Neural cell (in vitro differentiated cells): ENCODE results near the gene DNAJB7.
"Not testable (repeated sequence)": the region's sequence is repeated elsewhere in the genome, so short reads cannot be mapped to it uniquely, and the experiment has no call there.

Experiments
- CTCF ChIP-seq: fragments of 450-650 bp; IDR thresholded peaks from 2 replicates; pipeline ENCODE4 v1.5.1; 2014; ENCODE audit warnings: antibody characterized with exemption, mild to moderate bottlenecking, moderate library complexity; ENCODE audit not compliant: poor library complexity, severe bottlenecking
- EP300 ChIP-seq: fragments of 450-650 bp; conservative IDR thresholded peaks from 2 replicates; pipeline ENCODE4 v1.6.1; 2014; ENCODE audit warnings: antibody characterized with exemption, mild to moderate bottlenecking, moderate library complexity; ENCODE audit not compliant: poor library complexity, severe bottlenecking
- EZH2 ChIP-seq: fragments of 200-600, 300-800 bp; shearing (Covaris generic), sonication (generic); IDR thresholded peaks from 2 replicates; pipeline ENCODE4 v1.6.1; 2014; ENCODE audit warnings: antibody characterized with exemption, low read length, borderline replicate concordance, mild to moderate bottlenecking; ENCODE audit not compliant: insufficient read depth, poor library complexity, severe bottlenecking
- MXI1 ChIP-seq: fragments of 450-650 bp; conservative IDR thresholded peaks from 2 replicates; pipeline ENCODE4 v1.6.1; 2014; ENCODE audit warnings: antibody characterized with exemption, mild to moderate bottlenecking; ENCODE audit not compliant: poor library complexity, severe bottlenecking
- POLR2AphosphoS5 ChIP-seq: IDR thresholded peaks from 2 replicates; pipeline ENCODE4 v1.6.1; 2012
- RAD21 ChIP-seq: fragments of 450-650 bp; conservative IDR thresholded peaks from 2 replicates; pipeline ENCODE4 v1.6.1; 2014; ENCODE audit warnings: antibody characterized with exemption, mild to moderate bottlenecking, moderate library complexity
- SMC3 ChIP-seq: fragments of 450-650 bp; conservative IDR thresholded peaks from 2 replicates; pipeline ENCODE4 v1.6.1; 2014; ENCODE audit warnings: antibody characterized with exemption, mild to moderate bottlenecking, moderate library complexity; ENCODE audit not compliant: poor library complexity
- TAF1 ChIP-seq: IDR thresholded peaks from 2 replicates; pipeline ENCODE4 v1.6.1; 2012; ENCODE audit warnings: low read depth
- TF ChIP-seq, protein P1 (sequence below): IDR thresholded peaks from 2 replicates; pipeline ENCODE4 v1.6.1; 2012; ENCODE audit warnings: borderline replicate concordance

GRCh38 chr22:40845816-40846215 lies 16.1 kb downstream of the DNAJB7 start:
- not testable (repeated sequence) for TF ChIP-seq EZH2, CTCF, POLR2AphosphoS5, EP300, RAD21, TAF1, MXI1, SMC3
- TF ChIP-seq, protein P1, sequence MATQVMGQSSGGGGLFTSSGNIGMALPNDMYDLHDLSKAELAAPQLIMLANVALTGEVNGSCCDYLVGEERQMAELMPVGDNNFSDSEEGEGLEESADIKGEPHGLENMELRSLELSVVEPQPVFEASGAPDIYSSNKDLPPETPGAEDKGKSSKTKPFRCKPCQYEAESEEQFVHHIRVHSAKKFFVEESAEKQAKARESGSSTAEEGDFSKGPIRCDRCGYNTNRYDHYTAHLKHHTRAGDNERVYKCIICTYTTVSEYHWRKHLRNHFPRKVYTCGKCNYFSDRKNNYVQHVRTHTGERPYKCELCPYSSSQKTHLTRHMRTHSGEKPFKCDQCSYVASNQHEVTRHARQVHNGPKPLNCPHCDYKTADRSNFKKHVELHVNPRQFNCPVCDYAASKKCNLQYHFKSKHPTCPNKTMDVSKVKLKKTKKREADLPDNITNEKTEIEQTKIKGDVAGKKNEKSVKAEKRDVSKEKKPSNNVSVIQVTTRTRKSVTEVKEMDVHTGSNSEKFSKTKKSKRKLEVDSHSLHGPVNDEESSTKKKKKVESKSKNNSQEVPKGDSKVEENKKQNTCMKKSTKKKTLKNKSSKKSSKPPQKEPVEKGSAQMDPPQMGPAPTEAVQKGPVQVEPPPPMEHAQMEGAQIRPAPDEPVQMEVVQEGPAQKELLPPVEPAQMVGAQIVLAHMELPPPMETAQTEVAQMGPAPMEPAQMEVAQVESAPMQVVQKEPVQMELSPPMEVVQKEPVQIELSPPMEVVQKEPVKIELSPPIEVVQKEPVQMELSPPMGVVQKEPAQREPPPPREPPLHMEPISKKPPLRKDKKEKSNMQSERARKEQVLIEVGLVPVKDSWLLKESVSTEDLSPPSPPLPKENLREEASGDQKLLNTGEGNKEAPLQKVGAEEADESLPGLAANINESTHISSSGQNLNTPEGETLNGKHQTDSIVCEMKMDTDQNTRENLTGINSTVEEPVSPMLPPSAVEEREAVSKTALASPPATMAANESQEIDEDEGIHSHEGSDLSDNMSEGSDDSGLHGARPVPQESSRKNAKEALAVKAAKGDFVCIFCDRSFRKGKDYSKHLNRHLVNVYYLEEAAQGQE, result not testable (repeated sequence)
